Measurements from ENCODE around the gene CEP95. TPM values are rescaled to one million over a fixed set of nuclear protein-coding genes. Genes with fewer than 3 reads are reported as not detected.

The CEP95 gene
- total and polyA plus RNA-seq, 10 of the 15 experiments (the other 5 are each of a cell fraction or from before 2014, with no cell fraction given), result 17.7 to 54.9 (median 29.6) TPM

DNA sequence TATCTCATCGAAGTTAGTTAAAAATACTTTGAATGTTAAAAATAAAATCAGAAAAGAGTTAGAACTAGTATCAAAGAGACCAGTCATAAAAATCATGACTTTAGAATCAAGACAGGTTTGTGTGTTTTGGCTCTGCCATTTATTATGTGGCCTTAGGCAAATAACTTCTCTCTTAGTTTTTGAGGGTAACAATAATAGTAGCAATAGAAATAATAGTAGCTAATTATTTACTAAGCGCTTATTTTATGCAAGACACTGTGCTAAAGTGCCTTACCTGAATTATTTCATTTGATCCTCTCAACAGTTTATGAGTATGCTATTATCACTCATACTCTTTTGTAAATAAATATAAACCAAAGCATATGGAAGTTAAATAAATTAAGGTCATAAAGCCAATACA lies 78.4 kb downstream of the CEP95 start:
- TF ChIP-seq CBX3 (IDR thresholded peaks at IDR 0.05; ENCODE audit: borderline replicate concordance, low read depth) (no peak), BRCA1 (IDR thresholded peaks at IDR 0.05; ENCODE audit: low read depth, low read length) (no peak), ZNF622 (IDR thresholded peaks at IDR 0.05) (no peak), MTA2 (IDR thresholded peaks at IDR 0.05; ENCODE audit: low read depth) (no peak), TCF7 (IDR thresholded peaks at IDR 0.05; ENCODE audit: borderline replicate concordance) (no peak)
- TF ChIP-seq, protein P1, sequence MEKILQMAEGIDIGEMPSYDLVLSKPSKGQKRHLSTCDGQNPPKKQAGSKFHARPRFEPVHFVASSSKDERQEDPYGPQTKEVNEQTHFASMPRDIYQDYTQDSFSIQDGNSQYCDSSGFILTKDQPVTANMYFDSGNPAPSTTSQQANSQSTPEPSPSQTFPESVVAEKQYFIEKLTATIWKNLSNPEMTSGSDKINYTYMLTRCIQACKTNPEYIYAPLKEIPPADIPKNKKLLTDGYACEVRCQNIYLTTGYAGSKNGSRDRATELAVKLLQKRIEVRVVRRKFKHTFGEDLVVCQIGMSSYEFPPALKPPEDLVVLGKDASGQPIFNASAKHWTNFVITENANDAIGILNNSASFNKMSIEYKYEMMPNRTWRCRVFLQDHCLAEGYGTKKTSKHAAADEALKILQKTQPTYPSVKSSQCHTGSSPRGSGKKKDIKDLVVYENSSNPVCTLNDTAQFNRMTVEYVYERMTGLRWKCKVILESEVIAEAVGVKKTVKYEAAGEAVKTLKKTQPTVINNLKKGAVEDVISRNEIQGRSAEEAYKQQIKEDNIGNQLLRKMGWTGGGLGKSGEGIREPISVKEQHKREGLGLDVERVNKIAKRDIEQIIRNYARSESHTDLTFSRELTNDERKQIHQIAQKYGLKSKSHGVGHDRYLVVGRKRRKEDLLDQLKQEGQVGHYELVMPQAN (conservative IDR thresholded peaks at IDR 0.05), result no peak
- TF ChIP-seq, protein P2, sequence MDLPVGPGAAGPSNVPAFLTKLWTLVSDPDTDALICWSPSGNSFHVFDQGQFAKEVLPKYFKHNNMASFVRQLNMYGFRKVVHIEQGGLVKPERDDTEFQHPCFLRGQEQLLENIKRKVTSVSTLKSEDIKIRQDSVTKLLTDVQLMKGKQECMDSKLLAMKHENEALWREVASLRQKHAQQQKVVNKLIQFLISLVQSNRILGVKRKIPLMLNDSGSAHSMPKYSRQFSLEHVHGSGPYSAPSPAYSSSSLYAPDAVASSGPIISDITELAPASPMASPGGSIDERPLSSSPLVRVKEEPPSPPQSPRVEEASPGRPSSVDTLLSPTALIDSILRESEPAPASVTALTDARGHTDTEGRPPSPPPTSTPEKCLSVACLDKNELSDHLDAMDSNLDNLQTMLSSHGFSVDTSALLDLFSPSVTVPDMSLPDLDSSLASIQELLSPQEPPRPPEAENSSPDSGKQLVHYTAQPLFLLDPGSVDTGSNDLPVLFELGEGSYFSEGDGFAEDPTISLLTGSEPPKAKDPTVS (IDR thresholded peaks at IDR 0.05; ENCODE audit: low read depth, low read length), result no peak
- H3K79me2 ChIP-seq (ENCODE audit: control insufficient read depth, insufficient read depth, low read length), result no peaks in the 10 kb centered on the region
- no peak for FAIRE-seq
- no peaks in the 10 kb centered on the region for H3K9me3 ChIP-seq (replicated peaks; ENCODE audit: control insufficient read depth, insufficient read depth, low read length)
- no peak overlapping the region for H3K9ac ChIP-seq (ENCODE audit: control insufficient read depth, insufficient read depth, low read length)
- ChIA-PET CTCF (interaction anchor here (0.6 to 1.4 kb wide), 3 partner anchors 9 to 14 kb away, joined by 3 read pairs; no protein-coding TSS in a partner anchor), SMC1A (ENCODE audit: uncharacterized antibody, unreplicated experiment) (no interaction called here), RAD21 (ENCODE audit: unreplicated experiment) (no interaction called here), POLR2A (no interaction called here)
- intact Hi-C loops (cut with micrococcal nuclease; ENCODE audit: unreplicated experiment) (no loop called here), in situ Hi-C loops (cut with MboI) (no loop called here)
- whole genome bisulfite sequencing (ENCODE audit: insufficient coverage, insufficient replicate concordance, low lambda C conversion rate, missing lambda C conversion rate), result 96% methylated on average over 2 of the region's 2 CpGs
- H2AFZ ChIP-seq (ENCODE audit: control insufficient read depth, low read depth, low read length), result no peak overlapping the region
- no peak overlapping the region for H3K4me3 ChIP-seq
- H3K27me3 ChIP-seq (replicated peaks in 1 of 2; ENCODE audit: control insufficient read depth in 2 of 2, insufficient read depth in 2 of 2, low read length in 1 of 2), result no peaks in the 10 kb centered on the region
- H3K4me2 ChIP-seq (ENCODE audit: control insufficient read depth, insufficient read depth), result no peak overlapping the region
- H3K27ac ChIP-seq (ENCODE audit: control insufficient read depth, insufficient read depth), result no peak overlapping the region
- no peaks in the 10 kb centered on the region for H4K20me1 ChIP-seq (ENCODE audit: control insufficient read depth, insufficient read depth)
- no peak for DNase-seq (ENCODE audit: low read depth, low spot score)
- H3K36me3 ChIP-seq (ENCODE audit: control insufficient read depth in 2 of 2, insufficient read depth in 2 of 2, low read length in 1 of 2), result peaks cover 2 to 4% of the 10 kb centered on the region in 2 experiments; a peak in 2 of 4 replicates
- no peaks in the 10 kb centered on the region for H3K4me1 ChIP-seq (ENCODE audit: control insufficient read depth, insufficient read depth, low read length)
- ATAC-seq, result no peak
- BruUV-seq (replicated peaks), result no TSS peak

Small RNAs within 50 kb of the gene (microRNA-seq; reads per million reads assigned to microRNA genes)
- 7.5 reads per million, percentile 38 among the genes with 10 or more reads in this experiment for gene MIR3064
- gene MIR5047, result not detected

Small RNAs within 50 kb of the gene (small RNA-seq; reads per million reads assigned to genes)
- gene AC009994.1 (not detected), gene ATP5MFP4 (not detected)

Other genes starting within 250 kb of the CEP95 start
- 16.2 and 18.5 TPM in 2 replicates for gene TEX2, start 243.7 kb upstream of the CEP95 start, total RNA-seq (2014; rRNA removed)
- 15.0 and 16.5 TPM in 2 replicates for gene TEX2, start 243.7 kb upstream of the CEP95 start, total RNA-seq (2014; rRNA removed; fragmentation: Illumina TruSeq; extraction: Trizol)
- gene TEX2, start 243.7 kb upstream of the CEP95 start, total RNA-seq (2021), result 18.8 and 21.5 TPM in 2 replicates
- 8.8 and 9.9 TPM in 2 replicates for gene TEX2, start 243.7 kb upstream of the CEP95 start, polyA plus RNA-seq (2011; rRNA removed)
- 19.9 and 21.9 TPM in 2 replicates for gene TEX2, start 243.7 kb upstream of the CEP95 start, polyA plus RNA-seq (2014; fragmentation: Illumina TruSeq; extraction: Trizol)
- 1 to 10 TPM; 3.8 to 4.3 TPM for gene TEX2, start 243.7 kb upstream of the CEP95 start, polyA plus RNA-seq (2014; fragmentation: Nextera tagmentation; extraction: Ambion mirVana)
- gene TEX2, start 243.7 kb upstream of the CEP95 start, polyA plus RNA-seq (2014; rRNA removed), result 12.4 and 12.8 TPM in 2 replicates
- 10 to 100 TPM; 16.6 to 18.0 TPM for gene TEX2, start 243.7 kb upstream of the CEP95 start, polyA plus RNA-seq (2016; fragmentation: Nextera tagmentation; extraction: Ambion mirVana)
- 11.1 and 13.2 TPM in 2 replicates for gene PECAM1, start 116.1 kb upstream of the CEP95 start, total RNA-seq (2014; rRNA removed)
- 9.5 and 9.7 TPM in 2 replicates for gene PECAM1, start 116.1 kb upstream of the CEP95 start, total RNA-seq (2014; rRNA removed; fragmentation: Illumina TruSeq; extraction: Trizol)
- gene PECAM1, start 116.1 kb upstream of the CEP95 start, total RNA-seq (2021), result 26.1 and 35.2 TPM in 2 replicates
- 32.7 and 34.7 TPM in 2 replicates for gene PECAM1, start 116.1 kb upstream of the CEP95 start, polyA plus RNA-seq (2011; rRNA removed)
- gene PECAM1, start 116.1 kb upstream of the CEP95 start, polyA plus RNA-seq (2014; fragmentation: Illumina TruSeq; extraction: Trizol), result 13.9 and 17.4 TPM in 2 replicates
- gene PECAM1, start 116.1 kb upstream of the CEP95 start, polyA plus RNA-seq (2014; fragmentation: Nextera tagmentation; extraction: Ambion mirVana), result 1 to 10 TPM; 6.9 to 7.5 TPM
- gene PECAM1, start 116.1 kb upstream of the CEP95 start, polyA plus RNA-seq (2014; rRNA removed), result 16.7 and 20.6 TPM in 2 replicates
- 10 to 100 TPM; 12.5 to 14.1 TPM for gene PECAM1, start 116.1 kb upstream of the CEP95 start, polyA plus RNA-seq (2016; fragmentation: Nextera tagmentation; extraction: Ambion mirVana)
- 15.4 and 17.8 TPM in 2 replicates for gene MILR1, start 57.9 kb upstream of the CEP95 start, total RNA-seq (2014; rRNA removed)
- 24.0 and 24.6 TPM in 2 replicates for gene MILR1, start 57.9 kb upstream of the CEP95 start, total RNA-seq (2014; rRNA removed; fragmentation: Illumina TruSeq; extraction: Trizol)
- gene MILR1, start 57.9 kb upstream of the CEP95 start, total RNA-seq (2021), result 13.2 and 16.7 TPM in 2 replicates
- gene MILR1, start 57.9 kb upstream of the CEP95 start, polyA plus RNA-seq (2011; rRNA removed), result 2.0 and 2.4 TPM in 2 replicates
- 47.2 and 54.1 TPM in 2 replicates for gene MILR1, start 57.9 kb upstream of the CEP95 start, polyA plus RNA-seq (2014; fragmentation: Illumina TruSeq; extraction: Trizol)
- gene MILR1, start 57.9 kb upstream of the CEP95 start, polyA plus RNA-seq (2014; fragmentation: Nextera tagmentation; extraction: Ambion mirVana), result 10 to 100 TPM; 16.2 to 25.0 TPM
- 16.4 and 19.2 TPM in 2 replicates for gene MILR1, start 57.9 kb upstream of the CEP95 start, polyA plus RNA-seq (2014; rRNA removed)
- gene MILR1, start 57.9 kb upstream of the CEP95 start, polyA plus RNA-seq (2016; fragmentation: Nextera tagmentation; extraction: Ambion mirVana), result 1 to 10 TPM; 2.8 to 4.3 TPM
- gene POLG2, start 9.9 kb upstream of the CEP95 start, total RNA-seq (2014; rRNA removed), result 17.1 and 18.0 TPM in 2 replicates
- 22.0 and 22.8 TPM in 2 replicates for gene POLG2, start 9.9 kb upstream of the CEP95 start, total RNA-seq (2014; rRNA removed; fragmentation: Illumina TruSeq; extraction: Trizol)
- 20.6 and 27.3 TPM in 2 replicates for gene POLG2, start 9.9 kb upstream of the CEP95 start, total RNA-seq (2021)
- 24.8 and 32.9 TPM in 2 replicates for gene POLG2, start 9.9 kb upstream of the CEP95 start, polyA plus RNA-seq (2011; rRNA removed)
- 22.4 and 24.9 TPM in 2 replicates for gene POLG2, start 9.9 kb upstream of the CEP95 start, polyA plus RNA-seq (2014; fragmentation: Illumina TruSeq; extraction: Trizol)
- gene POLG2, start 9.9 kb upstream of the CEP95 start, polyA plus RNA-seq (2014; fragmentation: Nextera tagmentation; extraction: Ambion mirVana), result 10 to 100 TPM; 10.2 to 13.5 TPM
- 22.3 and 27.7 TPM in 2 replicates for gene POLG2, start 9.9 kb upstream of the CEP95 start, polyA plus RNA-seq (2014; rRNA removed)
- 10 to 100 TPM; 22.1 to 26.7 TPM for gene POLG2, start 9.9 kb upstream of the CEP95 start, polyA plus RNA-seq (2016; fragmentation: Nextera tagmentation; extraction: Ambion mirVana)
- gene DDX5, start 688 bp upstream of the CEP95 start, total RNA-seq (2014; rRNA removed), result 257 and 299 TPM in 2 replicates
- gene DDX5, start 688 bp upstream of the CEP95 start, total RNA-seq (2014; rRNA removed; fragmentation: Illumina TruSeq; extraction: Trizol), result 482 and 485 TPM in 2 replicates
- 713 and 715 TPM in 2 replicates for gene DDX5, start 688 bp upstream of the CEP95 start, total RNA-seq (2021)
- gene DDX5, start 688 bp upstream of the CEP95 start, polyA plus RNA-seq (2011; rRNA removed), result 766 and 1,007 TPM in 2 replicates
- gene DDX5, start 688 bp upstream of the CEP95 start, polyA plus RNA-seq (2014; fragmentation: Illumina TruSeq; extraction: Trizol), result 689 and 910 TPM in 2 replicates
- 100 to 1,000 TPM; 530 to 888 TPM for gene DDX5, start 688 bp upstream of the CEP95 start, polyA plus RNA-seq (2014; fragmentation: Nextera tagmentation; extraction: Ambion mirVana)
- gene DDX5, start 688 bp upstream of the CEP95 start, polyA plus RNA-seq (2014; rRNA removed), result 1,062 and 1,423 TPM in 2 replicates
- 100 to 1,000 TPM; 723 to 740 TPM for gene DDX5, start 688 bp upstream of the CEP95 start, polyA plus RNA-seq (2016; fragmentation: Nextera tagmentation; extraction: Ambion mirVana)
- 7.9 and 11.1 TPM in 2 replicates for gene SMURF2, start 155.3 kb downstream of the CEP95 start, total RNA-seq (2014; rRNA removed)
- 13.0 and 13.4 TPM in 2 replicates for gene SMURF2, start 155.3 kb downstream of the CEP95 start, total RNA-seq (2014; rRNA removed; fragmentation: Illumina TruSeq; extraction: Trizol)
- gene SMURF2, start 155.3 kb downstream of the CEP95 start, total RNA-seq (2021), result 8.8 and 9.0 TPM in 2 replicates
- gene SMURF2, start 155.3 kb downstream of the CEP95 start, polyA plus RNA-seq (2011; rRNA removed), result 11.8 and 13.6 TPM in 2 replicates
- 12.0 and 12.7 TPM in 2 replicates for gene SMURF2, start 155.3 kb downstream of the CEP95 start, polyA plus RNA-seq (2014; fragmentation: Illumina TruSeq; extraction: Trizol)
- gene SMURF2, start 155.3 kb downstream of the CEP95 start, polyA plus RNA-seq (2014; fragmentation: Nextera tagmentation; extraction: Ambion mirVana), result 1 to 10 TPM; 2.8 to 3.3 TPM
- gene SMURF2, start 155.3 kb downstream of the CEP95 start, polyA plus RNA-seq (2014; rRNA removed), result 6.5 and 7.1 TPM in 2 replicates
- 1 to 10 TPM; 3.5 to 4.5 TPM for gene SMURF2, start 155.3 kb downstream of the CEP95 start, polyA plus RNA-seq (2016; fragmentation: Nextera tagmentation; extraction: Ambion mirVana)

All from GM12878 (cell line).